Astrocyte of the cerebellum (primary cell): ENCODE results near the gene SPRED3.

Experiments
- DNase-seq: peaks from one replicate; pipeline ENCODE4 v3.0.0-alpha.2; 2011; ENCODE audit warnings: low read depth
- H3K4me3 ChIP-seq: 2 replicates; pipeline ENCODE4 v1.5.1; 2011; ENCODE audit warnings: mild to moderate bottlenecking, low read depth, low read length, moderate library complexity
- in situ Hi-C: cut with HindIII; loops from 2 replicates; pipeline ENCODE4 v1.10.0; 2017; ENCODE audit warnings: low sequenced_read_pairs
- TF ChIP-seq, protein P1 (sequence below): IDR thresholded peaks from 2 replicates; pipeline ENCODE4 v1.5.1; 2012; ENCODE audit warnings: low read length, low read depth, moderate library complexity, mild to moderate bottlenecking; ENCODE audit errors: missing control alignments

SPRED3 gene

DNA sequence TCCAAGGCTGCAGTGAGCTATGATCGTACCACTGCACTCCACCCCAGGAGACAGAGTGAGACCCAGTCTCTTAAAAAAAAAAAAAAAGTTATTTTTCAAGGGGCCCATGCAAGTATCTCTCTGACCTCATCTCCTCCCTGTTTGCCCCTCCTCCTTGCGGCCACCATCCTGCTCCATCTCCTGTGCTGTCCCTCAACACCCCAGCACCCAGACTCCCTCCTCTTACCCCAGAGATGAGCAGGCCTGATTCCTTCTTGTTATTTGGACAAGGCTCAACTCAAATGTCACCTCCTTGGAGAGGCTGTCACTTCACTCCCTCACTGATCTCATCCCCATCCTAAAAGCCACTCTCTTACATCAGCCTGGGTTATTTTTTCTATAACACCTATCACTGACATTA is 49.4 kb downstream of the SPRED3 start:
- TF ChIP-seq, protein P1, sequence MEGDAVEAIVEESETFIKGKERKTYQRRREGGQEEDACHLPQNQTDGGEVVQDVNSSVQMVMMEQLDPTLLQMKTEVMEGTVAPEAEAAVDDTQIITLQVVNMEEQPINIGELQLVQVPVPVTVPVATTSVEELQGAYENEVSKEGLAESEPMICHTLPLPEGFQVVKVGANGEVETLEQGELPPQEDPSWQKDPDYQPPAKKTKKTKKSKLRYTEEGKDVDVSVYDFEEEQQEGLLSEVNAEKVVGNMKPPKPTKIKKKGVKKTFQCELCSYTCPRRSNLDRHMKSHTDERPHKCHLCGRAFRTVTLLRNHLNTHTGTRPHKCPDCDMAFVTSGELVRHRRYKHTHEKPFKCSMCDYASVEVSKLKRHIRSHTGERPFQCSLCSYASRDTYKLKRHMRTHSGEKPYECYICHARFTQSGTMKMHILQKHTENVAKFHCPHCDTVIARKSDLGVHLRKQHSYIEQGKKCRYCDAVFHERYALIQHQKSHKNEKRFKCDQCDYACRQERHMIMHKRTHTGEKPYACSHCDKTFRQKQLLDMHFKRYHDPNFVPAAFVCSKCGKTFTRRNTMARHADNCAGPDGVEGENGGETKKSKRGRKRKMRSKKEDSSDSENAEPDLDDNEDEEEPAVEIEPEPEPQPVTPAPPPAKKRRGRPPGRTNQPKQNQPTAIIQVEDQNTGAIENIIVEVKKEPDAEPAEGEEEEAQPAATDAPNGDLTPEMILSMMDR: no peak
- in situ Hi-C loops: no loop called here
- H3K4me3 ChIP-seq: no peak overlapping the region
- DNase-seq: no peak

GRCh38 chr19:38440592-38440991 is 52.1 kb downstream of the SPRED3 start:
- TF ChIP-seq, protein P1: no peak
- no peak overlapping the region for H3K4me3 ChIP-seq
- in situ Hi-C loops: no loop called here
- no peak for DNase-seq

DNA sequence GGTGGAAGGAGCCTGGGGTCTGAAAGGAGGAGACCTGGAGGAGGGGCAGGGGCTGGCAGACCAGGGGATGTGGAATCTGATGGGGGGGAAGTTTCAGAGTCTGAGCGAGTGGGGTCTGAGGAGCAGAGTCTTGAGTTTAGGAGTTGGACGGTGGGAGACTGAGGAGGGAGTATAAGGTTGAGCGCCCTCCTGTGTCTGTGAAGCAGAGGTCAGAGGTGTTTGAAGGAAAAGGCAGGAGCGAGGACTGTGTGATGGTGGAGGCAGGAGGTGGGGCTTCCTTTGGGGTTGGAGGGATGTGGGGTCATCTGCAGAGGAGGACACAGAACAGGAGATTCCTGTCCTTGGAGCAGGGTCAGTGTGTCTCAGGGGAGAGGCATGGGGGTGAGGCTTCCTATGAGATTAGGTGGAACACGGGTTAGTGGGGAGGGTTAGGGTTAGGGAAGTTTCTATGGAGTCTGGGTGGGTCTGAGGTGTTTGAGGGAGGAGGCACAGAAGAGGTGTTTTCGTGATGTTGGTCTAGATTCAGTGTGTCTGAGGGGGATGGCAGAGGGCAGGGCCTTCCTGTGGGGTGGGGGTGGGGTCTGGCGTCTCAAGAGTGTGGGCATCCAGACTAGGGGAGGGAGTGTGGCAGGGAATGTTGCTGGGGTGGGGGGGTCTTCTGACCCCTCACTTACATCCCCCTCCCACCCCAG is 53.3 kb downstream of the SPRED3 start:
- in situ Hi-C loops: no loop called here
- DNase-seq: no peak
- TF ChIP-seq, protein P1: no peak
- H3K4me3 ChIP-seq: no peak overlapping the region

GRCh38 chr19:38442736-38443135 is 54.2 kb downstream of the SPRED3 start:
- TF ChIP-seq, protein P1: no peak
- H3K4me3 ChIP-seq: no peak overlapping the region
- DNase-seq: no peak
- in situ Hi-C loops: no loop called here

DNA sequence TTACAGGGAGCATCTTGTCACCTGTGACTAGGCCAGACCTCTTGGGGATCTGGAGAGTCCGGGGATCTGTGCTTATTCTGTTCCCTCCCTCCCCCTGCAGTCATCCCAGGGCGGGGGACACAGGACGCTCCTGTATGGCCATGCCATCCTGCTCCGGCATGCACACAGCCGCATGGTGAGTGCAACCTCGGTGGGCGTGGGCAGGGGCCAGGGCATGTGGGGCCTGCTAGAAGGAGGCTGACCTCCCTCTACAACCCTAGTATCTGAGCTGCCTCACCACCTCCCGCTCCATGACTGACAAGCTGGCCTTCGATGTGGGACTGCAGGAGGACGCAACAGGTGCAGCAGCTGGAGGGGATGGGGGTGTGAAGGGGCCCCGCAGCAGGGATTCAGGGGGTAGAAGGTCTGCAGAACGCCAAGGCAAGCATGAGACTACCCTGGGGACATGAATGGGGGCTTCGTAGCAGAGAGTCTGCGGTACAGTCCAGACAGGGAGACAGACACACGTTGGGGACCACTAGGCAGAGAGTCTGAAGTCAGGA is 55.0 kb downstream of the SPRED3 start:
- no peak overlapping the region for H3K4me3 ChIP-seq
- in situ Hi-C loops: no loop called here
- TF ChIP-seq, protein P1: no peak
- no peak for DNase-seq

- no peak overlapping the region for H3K4me3 ChIP-seq
- in situ Hi-C loops: no loop called here
- no peak for DNase-seq
- TF ChIP-seq, protein P1: no peak
These were observed 55.5 kb downstream of the SPRED3 start for GRCh38 chr19:38444026-38444425.
